ENCODE results near the gene MEGF11.

Gene MEGF11

DNA sequence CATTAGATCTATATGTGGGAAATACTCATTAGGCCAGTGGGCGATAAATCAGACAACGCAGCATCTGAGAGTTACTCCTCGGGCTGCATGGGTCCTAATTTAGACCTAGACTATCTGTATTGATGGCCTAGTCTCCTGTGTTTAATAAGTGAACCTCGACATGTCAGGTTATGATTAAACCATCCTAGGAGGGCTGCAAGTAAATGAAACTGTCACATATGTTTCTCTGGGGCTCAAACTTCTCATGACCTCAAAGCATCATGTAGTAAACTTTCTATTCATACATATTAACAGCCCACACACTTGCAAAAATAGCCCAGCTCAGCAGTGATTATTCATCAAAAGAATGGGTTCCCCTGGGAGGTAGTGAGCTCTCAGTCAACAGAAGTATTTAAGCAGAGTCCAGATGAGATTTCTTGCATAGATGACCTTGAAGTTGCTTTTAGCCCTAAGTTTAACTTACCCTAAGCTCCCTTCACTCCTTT lies 332.7 kb downstream of the MEGF11 start:
- Histone ChIP-seq H3K9ac (ENCODE audit: low read length) (no peak overlapping the region), H2AFZ (ENCODE audit: low read depth, low read length, severe bottlenecking) (no peak overlapping the region), H3K79me2 (ENCODE audit: insufficient read depth, low read length) (no peaks in the 10 kb centered on the region), H3K4me3 (ENCODE audit: insufficient read depth, low read length, poor library complexity, severe bottlenecking) (no peak overlapping the region), H3K36me3 (ENCODE audit: low read length) (no peaks in the 10 kb centered on the region), H3K4me2 (ENCODE audit: low read depth, low read length, poor library complexity, severe bottlenecking) (no peak overlapping the region), H3K27me3 (ENCODE audit: low read length) (no peaks in the 10 kb centered on the region), H3F3A (ENCODE audit: insufficient read depth) (no peaks in the 10 kb centered on the region), H3K9me2 (replicated peaks; ENCODE audit: insufficient read depth, low read length) (no peaks in the 10 kb centered on the region), H3K27ac (ENCODE audit: low read depth, low read length) (no peak overlapping the region), H3K9me3 (ENCODE audit: insufficient read depth, low read length) (no peaks in the 10 kb centered on the region), H4K20me1 (ENCODE audit: low read depth, low read length) (no peaks in the 10 kb centered on the region)
- no peak for TF ChIP-seq EZH2phosphoT487 (conservative IDR thresholded peaks at IDR 0.05; ENCODE audit: low read length)
- TF ChIP-seq, protein P1, sequence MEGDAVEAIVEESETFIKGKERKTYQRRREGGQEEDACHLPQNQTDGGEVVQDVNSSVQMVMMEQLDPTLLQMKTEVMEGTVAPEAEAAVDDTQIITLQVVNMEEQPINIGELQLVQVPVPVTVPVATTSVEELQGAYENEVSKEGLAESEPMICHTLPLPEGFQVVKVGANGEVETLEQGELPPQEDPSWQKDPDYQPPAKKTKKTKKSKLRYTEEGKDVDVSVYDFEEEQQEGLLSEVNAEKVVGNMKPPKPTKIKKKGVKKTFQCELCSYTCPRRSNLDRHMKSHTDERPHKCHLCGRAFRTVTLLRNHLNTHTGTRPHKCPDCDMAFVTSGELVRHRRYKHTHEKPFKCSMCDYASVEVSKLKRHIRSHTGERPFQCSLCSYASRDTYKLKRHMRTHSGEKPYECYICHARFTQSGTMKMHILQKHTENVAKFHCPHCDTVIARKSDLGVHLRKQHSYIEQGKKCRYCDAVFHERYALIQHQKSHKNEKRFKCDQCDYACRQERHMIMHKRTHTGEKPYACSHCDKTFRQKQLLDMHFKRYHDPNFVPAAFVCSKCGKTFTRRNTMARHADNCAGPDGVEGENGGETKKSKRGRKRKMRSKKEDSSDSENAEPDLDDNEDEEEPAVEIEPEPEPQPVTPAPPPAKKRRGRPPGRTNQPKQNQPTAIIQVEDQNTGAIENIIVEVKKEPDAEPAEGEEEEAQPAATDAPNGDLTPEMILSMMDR (IDR thresholded peaks at IDR 0.05; ENCODE audit: insufficient read depth, low read length, poor library complexity, severe bottlenecking) = no peak

DNA sequence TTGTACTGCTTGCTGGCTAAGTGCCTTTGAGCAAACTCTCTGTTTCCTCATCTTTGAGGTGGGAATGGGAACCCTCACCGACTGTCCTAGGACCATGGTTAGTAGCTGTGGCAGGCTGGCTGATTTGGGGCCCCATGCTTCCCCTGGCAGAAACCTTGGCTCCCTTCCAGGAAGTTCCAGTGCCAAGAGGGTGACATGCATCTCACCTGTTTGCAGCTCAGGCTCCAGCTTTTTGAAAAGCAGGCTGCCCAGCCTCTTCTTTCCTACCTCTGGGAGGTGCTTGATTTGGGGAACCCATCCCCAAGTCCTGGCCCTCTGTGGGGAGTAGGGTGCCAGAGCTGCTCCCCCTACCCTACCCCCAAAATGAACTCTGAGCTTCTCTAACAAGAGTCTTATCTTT lies 333.4 kb downstream of the MEGF11 start:
- no peak overlapping the region for H3K4me2 ChIP-seq (ENCODE audit: low read depth, low read length, poor library complexity, severe bottlenecking)
- H3K4me3 ChIP-seq (ENCODE audit: insufficient read depth, low read length, poor library complexity, severe bottlenecking) = no peak overlapping the region
- TF ChIP-seq EZH2phosphoT487 (conservative IDR thresholded peaks at IDR 0.05; ENCODE audit: low read length) = no peak
- TF ChIP-seq, protein P1 (IDR thresholded peaks at IDR 0.05; ENCODE audit: insufficient read depth, low read length, poor library complexity, severe bottlenecking) = no peak
- no peaks in the 10 kb centered on the region for H3K9me3 ChIP-seq (ENCODE audit: insufficient read depth, low read length)
- H3K79me2 ChIP-seq (ENCODE audit: insufficient read depth, low read length) = no peaks in the 10 kb centered on the region
- H2AFZ ChIP-seq (ENCODE audit: low read depth, low read length, severe bottlenecking) = no peak overlapping the region
- no peak overlapping the region for H3K27ac ChIP-seq (ENCODE audit: low read depth, low read length)
- no peak overlapping the region for H3K9ac ChIP-seq (ENCODE audit: low read length)
- no peaks in the 10 kb centered on the region for H4K20me1 ChIP-seq (ENCODE audit: low read depth, low read length)
- no peaks in the 10 kb centered on the region for H3K36me3 ChIP-seq (ENCODE audit: low read length)
- no peaks in the 10 kb centered on the region for H3F3A ChIP-seq (ENCODE audit: insufficient read depth)
- no peaks in the 10 kb centered on the region for H3K9me2 ChIP-seq (replicated peaks; ENCODE audit: insufficient read depth, low read length)
- no peaks in the 10 kb centered on the region for H3K27me3 ChIP-seq (ENCODE audit: low read length)

DNA sequence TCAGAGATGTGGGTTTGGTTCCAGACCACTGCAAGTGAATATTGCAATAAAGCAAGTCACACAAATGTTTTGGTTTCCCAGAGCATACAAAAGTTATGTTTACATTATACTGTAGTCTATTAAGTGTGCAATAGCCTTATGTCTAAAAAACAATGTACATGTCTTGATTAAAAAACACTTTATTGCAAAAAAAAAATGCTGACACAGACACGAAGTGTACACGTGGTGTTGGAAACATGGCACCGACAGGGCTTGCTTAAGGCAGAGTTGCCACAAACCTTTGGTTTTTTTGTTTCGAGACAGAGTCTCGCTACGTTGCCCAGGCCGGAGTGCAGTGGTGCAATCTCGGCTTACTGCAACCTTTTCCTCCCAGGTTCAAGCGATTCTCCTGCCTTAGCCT lies 334.2 kb downstream of the MEGF11 start:
- Histone ChIP-seq H3K27me3 (ENCODE audit: low read length) (no peaks in the 10 kb centered on the region), H3K36me3 (ENCODE audit: low read length) (no peaks in the 10 kb centered on the region), H3K4me3 (ENCODE audit: insufficient read depth, low read length, poor library complexity, severe bottlenecking) (no peak overlapping the region), H2AFZ (ENCODE audit: low read depth, low read length, severe bottlenecking) (no peak overlapping the region), H3K9me2 (replicated peaks; ENCODE audit: insufficient read depth, low read length) (no peaks in the 10 kb centered on the region), H3K9ac (ENCODE audit: low read length) (no peak overlapping the region), H4K20me1 (ENCODE audit: low read depth, low read length) (no peaks in the 10 kb centered on the region), H3K4me2 (ENCODE audit: low read depth, low read length, poor library complexity, severe bottlenecking) (no peak overlapping the region), H3K9me3 (ENCODE audit: insufficient read depth, low read length) (no peaks in the 10 kb centered on the region), H3K79me2 (ENCODE audit: insufficient read depth, low read length) (no peaks in the 10 kb centered on the region), H3K27ac (ENCODE audit: low read depth, low read length) (no peak overlapping the region), H3F3A (ENCODE audit: insufficient read depth) (no peaks in the 10 kb centered on the region)
- no peak for TF ChIP-seq EZH2phosphoT487 (conservative IDR thresholded peaks at IDR 0.05; ENCODE audit: low read length)
- TF ChIP-seq, protein P1 (IDR thresholded peaks at IDR 0.05; ENCODE audit: insufficient read depth, low read length, poor library complexity, severe bottlenecking) = no peak
